GM23248 (cell line): ENCODE data around the gene TEX19. TPM values are rescaled to one million over a fixed set of nuclear protein-coding genes. Genes with fewer than 3 reads are reported as not detected.

ENCODE experiments used
- DNase-seq: peaks from one replicate; pipeline ENCODE4 v3.0.0-alpha.2; 2015
- H2AFZ ChIP-seq: fragments of 200-600 bp; sonication (generic); 2 replicates; pipeline ENCODE4 v1.6.1; 2016; ENCODE audit warnings: antibody characterized with exemption
- H3F3A ChIP-seq: fragments of 200-600 bp; sonication (generic); 2 replicates; pipeline ENCODE4 v1.6.1; 2016; ENCODE audit warnings: mild to moderate bottlenecking, antibody characterized with exemption, mixed run types; ENCODE audit not compliant: insufficient read depth
- H3K27ac ChIP-seq: fragments of 200-600 bp; sonication (generic); 2 replicates; pipeline ENCODE4 v1.5.1; 2016; ENCODE audit warnings: mild to moderate bottlenecking
- H3K27me3 ChIP-seq: fragments of 200-600 bp; sonication (generic); replicated peaks from 2 replicates; pipeline ENCODE4 v1.6.1; 2016; ENCODE audit warnings: mild to moderate bottlenecking; ENCODE audit not compliant: insufficient read depth
- H3K36me3 ChIP-seq: fragments of 200-600 bp; sonication (generic); 2 replicates; pipeline ENCODE4 v1.6.1; 2016; ENCODE audit warnings: low read depth, mild to moderate bottlenecking
- H3K4me1 ChIP-seq: fragments of 200-600 bp; sonication (generic); 2 replicates; pipeline ENCODE4 v1.6.1; 2016; ENCODE audit warnings: mild to moderate bottlenecking; ENCODE audit not compliant: insufficient read depth
- H3K4me2 ChIP-seq: fragments of 200-600 bp; sonication (generic); one replicate; pipeline ENCODE4 v1.6.1; 2016; ENCODE audit warnings: mild to moderate bottlenecking; ENCODE audit not compliant: unreplicated experiment
- H3K4me3 ChIP-seq: fragments of 200-600 bp; sonication (generic); 2 replicates; pipeline ENCODE4 v1.5.1; 2016; ENCODE audit warnings: mild to moderate bottlenecking
- H3K79me2 ChIP-seq: fragments of 200-600 bp; sonication (generic); 2 replicates; pipeline ENCODE4 v1.6.1; 2016; ENCODE audit warnings: mild to moderate bottlenecking; ENCODE audit not compliant: insufficient read depth
- H3K9ac ChIP-seq: fragments of 200-600 bp; sonication (generic); 2 replicates; pipeline ENCODE4 v1.6.1; 2016; ENCODE audit warnings: mild to moderate bottlenecking
- H3K9me2 ChIP-seq: fragments of 200-600 bp; sonication (generic); 2 replicates; pipeline ENCODE4 v1.6.1; 2016; ENCODE audit warnings: mixed run types, mild to moderate bottlenecking, moderate library complexity; ENCODE audit not compliant: insufficient read depth
- H3K9me3 ChIP-seq: fragments of 200-600 bp; sonication (generic); one replicate; pipeline ENCODE4 v1.6.1; 2017; ENCODE audit warnings: low read depth
- H4K20me1 ChIP-seq: fragments of 200-600 bp; sonication (generic); 2 replicates; pipeline ENCODE4 v1.6.0; 2016; ENCODE audit not compliant: insufficient read depth
- EZH2 ChIP-seq: fragments of 200-600 bp; sonication (generic); IDR thresholded peaks from 2 replicates; pipeline ENCODE4 v1.6.1; 2018; ENCODE audit warnings: antibody characterized with exemption, mild to moderate bottlenecking; ENCODE audit not compliant: insufficient read depth, poor library complexity, severe bottlenecking
- EZH2phosphoT487 ChIP-seq: fragments of 200-600 bp; sonication (generic); IDR thresholded peaks from 2 replicates; pipeline ENCODE4 v1.6.1; 2018; ENCODE audit warnings: antibody characterized with exemption, moderate library complexity, mild to moderate bottlenecking, low read depth; ENCODE audit not compliant: insufficient read depth
- WGBS, 2 experiments: methylation state at CpG; one replicate each; pipeline ENCODE4 v1.1.6; 2015 to 2017; ENCODE audit warnings: low lambda C conversion rate in 2 of 2, low coverage in 1 of 2; ENCODE audit errors: missing lambda C conversion rate in 2 of 2; 5-methylcytosine and 5-hydroxymethylcytosine counted together
- in situ Hi-C: fragments of 300-500 bp; cut with MboI; formaldehyde crosslinking; loops from 2 replicates; pipeline ENCODE4 v1.15.0; 2020
- polyA plus RNA-seq: library from polyadenylated mRNA; unstranded; fragments of >200 nt; fragmentation: Nextera tagmentation; extraction: Ambion mirVana; gene quantifications from 2 replicates; pipeline ENCODE4 v1.2.1, GENCODE V29; 2016
- total RNA-seq: library from RNA; depleted of rRNA; stranded (reverse); fragments of >200 nt; shearing (Covaris generic); gene quantifications from 2 replicates; pipeline ENCODE4 v1.2.3, GENCODE V29; 2014

TEX19 gene
- total and polyA plus RNA-seq, 2 experiments from 2014 or later = not detected

DNA sequence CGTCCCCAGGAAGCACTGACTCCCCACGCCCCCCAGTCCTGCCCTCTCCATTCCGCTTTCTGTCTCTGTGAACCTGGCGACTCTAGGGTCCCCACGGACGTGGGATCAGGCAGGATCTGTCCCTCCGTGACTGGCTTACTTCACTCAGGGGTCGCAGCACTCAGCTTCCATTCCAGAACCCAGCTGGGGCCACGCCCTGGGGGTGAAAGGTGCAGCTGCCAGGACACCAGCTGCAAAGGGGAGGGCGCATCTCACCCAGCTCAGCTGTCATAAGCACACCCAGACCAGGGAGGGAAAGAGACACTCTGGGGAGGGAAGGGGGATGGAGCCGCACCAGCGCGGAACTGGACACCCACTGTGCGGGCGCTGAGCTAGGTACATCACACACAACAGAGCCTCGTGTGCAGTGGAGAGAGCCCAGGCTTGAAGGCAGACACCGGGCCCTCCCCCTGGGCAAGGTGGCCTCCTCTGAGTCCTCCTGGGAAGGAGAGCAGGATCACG lies 40.6 kb downstream of the TEX19 start:
- TF ChIP-seq EZH2phosphoT487 = no peak
- no peak for TF ChIP-seq EZH2
- H3K27me3 ChIP-seq = no peaks in the 10 kb centered on the region
- no peaks in the 10 kb centered on the region for H3K9me3 ChIP-seq
- no peak for DNase-seq
- H3K4me3 ChIP-seq = no peak overlapping the region
- no peaks in the 10 kb centered on the region for H3K36me3 ChIP-seq
- WGBS, 2 experiments = 18 to 29% methylated on average over 17 to 18 of the region's 18 CpGs
- H3K4me2 ChIP-seq = peak overlapping the region; percentile 33
- H3K9ac ChIP-seq = peak overlapping the region; percentile 44; the same call in 1 of the 2 replicates
- H3K79me2 ChIP-seq = no peaks in the 10 kb centered on the region
- H4K20me1 ChIP-seq = no peaks in the 10 kb centered on the region
- no peak overlapping the region for H2AFZ ChIP-seq
- no peaks in the 10 kb centered on the region for H3K9me2 ChIP-seq
- peaks cover 22% of the 10 kb centered on the region for H3F3A ChIP-seq
- in situ Hi-C loops = no loop called here
- peak overlapping the region; percentile 49 for H3K27ac ChIP-seq
- H3K4me1 ChIP-seq = peaks cover 23% of the 10 kb centered on the region

DNA sequence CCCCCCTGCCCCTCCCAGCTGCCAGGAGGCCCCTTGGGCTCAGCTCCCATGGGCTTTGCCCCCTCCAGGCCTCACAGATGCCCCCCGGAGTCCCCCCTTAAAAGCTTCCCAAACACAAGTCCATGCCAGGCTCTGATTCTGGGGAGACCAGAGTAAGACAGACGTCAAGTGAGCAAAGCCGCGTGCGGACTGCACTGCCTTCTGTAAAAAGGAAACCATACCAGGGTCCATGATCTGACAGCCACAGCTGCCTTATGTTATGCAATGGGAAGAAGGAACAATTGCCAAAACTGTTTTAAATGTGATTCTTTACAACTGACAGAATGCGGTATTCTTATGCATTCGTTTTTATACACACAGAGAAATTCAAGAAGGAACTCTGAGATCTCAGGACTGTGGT lies 41.2 kb downstream of the TEX19 start:
- H3K4me2 ChIP-seq = no peak overlapping the region

DNA sequence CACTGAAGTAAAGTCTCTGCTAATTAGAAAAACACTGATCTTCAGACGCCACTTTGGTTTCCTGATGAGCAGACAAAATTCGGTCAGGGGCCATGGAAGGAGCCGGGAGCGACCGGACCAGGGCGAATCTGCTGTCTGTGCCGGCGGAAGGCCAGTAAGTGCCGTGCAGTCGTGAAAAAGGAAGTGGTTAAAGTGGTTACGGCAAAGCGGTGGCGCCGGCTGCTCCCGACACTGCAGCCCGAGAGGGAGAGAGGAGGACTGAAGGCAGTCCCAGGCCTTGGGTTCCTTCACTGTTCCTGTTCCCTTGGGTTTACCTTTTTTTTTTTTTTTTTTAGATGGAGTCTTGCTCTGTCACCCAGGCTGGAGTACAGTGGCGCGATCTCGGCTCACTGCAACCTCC lies 41.8 kb downstream of the TEX19 start:
- Histone ChIP-seq H3K79me2 (no peaks in the 10 kb centered on the region), H3K9me3 (no peaks in the 10 kb centered on the region), H3K9ac (no peak overlapping the region), H3F3A (peaks cover 22% of the 10 kb centered on the region), H3K27me3 (no peaks in the 10 kb centered on the region), H3K4me3 (no peak overlapping the region), H3K27ac (no peak overlapping the region), H3K4me2 (no peak overlapping the region), H3K36me3 (no peaks in the 10 kb centered on the region), H3K9me2 (no peaks in the 10 kb centered on the region), H2AFZ (no peak overlapping the region), H4K20me1 (no peaks in the 10 kb centered on the region), H3K4me1 (peaks cover 23% of the 10 kb centered on the region)
- WGBS, 2 experiments = 97% methylated on average over 19 of the region's 19 CpGs
- TF ChIP-seq EZH2phosphoT487 (no peak), EZH2 (no peak)
- in situ Hi-C loops = no loop called here
- no peak for DNase-seq

More for the DNA sequence above, 41.2 kb downstream of the TEX19 start:
- no peak for TF ChIP-seq EZH2
- TF ChIP-seq EZH2phosphoT487 = no peak
- no peaks in the 10 kb centered on the region for H3K36me3 ChIP-seq
- H3K9me3 ChIP-seq = no peaks in the 10 kb centered on the region
- no peaks in the 10 kb centered on the region for H3K27me3 ChIP-seq
- no peaks in the 10 kb centered on the region for H3K79me2 ChIP-seq
- H3K27ac ChIP-seq = no peak overlapping the region
- H2AFZ ChIP-seq = no peak overlapping the region
- H3K4me1 ChIP-seq = peaks cover 23% of the 10 kb centered on the region
- H3K9me2 ChIP-seq = no peaks in the 10 kb centered on the region
- 72 to 73% methylated on average over 7 of the region's 7 CpGs for WGBS, 2 experiments
- no peak for DNase-seq
- H4K20me1 ChIP-seq = no peaks in the 10 kb centered on the region
- H3K4me3 ChIP-seq = no peak overlapping the region
- in situ Hi-C loops = no loop called here
- peaks cover 22% of the 10 kb centered on the region for H3F3A ChIP-seq
- H3K9ac ChIP-seq = no peak overlapping the region

DNA sequence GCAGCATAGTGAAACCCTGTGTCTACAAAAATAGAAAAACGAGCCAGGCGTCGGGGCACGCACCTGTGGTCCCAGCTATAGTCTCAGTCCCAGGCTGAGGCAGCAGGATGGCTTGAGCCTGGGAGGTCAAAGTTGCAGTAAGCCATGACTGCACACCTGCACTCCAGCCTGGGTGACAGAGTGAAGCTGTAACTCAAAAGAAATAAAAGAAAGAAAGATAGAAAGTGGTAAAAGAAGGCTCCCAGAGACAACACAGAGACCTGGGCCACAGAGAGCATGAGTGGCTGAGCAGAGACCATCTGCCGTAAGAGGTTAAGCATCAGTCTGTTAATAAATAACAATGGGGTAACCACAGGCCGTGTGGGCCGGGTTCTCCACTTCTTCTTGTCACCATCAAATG lies 43.8 kb downstream of the TEX19 start:
- no peaks in the 10 kb centered on the region for H3K9me2 ChIP-seq
- peaks cover 13% of the 10 kb centered on the region for H3K4me1 ChIP-seq
- peaks cover 18% of the 10 kb centered on the region for H3F3A ChIP-seq
- H3K36me3 ChIP-seq = no peaks in the 10 kb centered on the region
- H3K9me3 ChIP-seq = no peaks in the 10 kb centered on the region
- DNase-seq = no peak
- H3K9ac ChIP-seq = no peak overlapping the region
- no peak for TF ChIP-seq EZH2phosphoT487
- TF ChIP-seq EZH2 = no peak
- H2AFZ ChIP-seq = no peak overlapping the region
- WGBS, 2 experiments = 89 to 92% methylated on average over 7 of the region's 7 CpGs
- no peaks in the 10 kb centered on the region for H3K79me2 ChIP-seq
- H3K4me3 ChIP-seq = no peak overlapping the region
- H4K20me1 ChIP-seq = no peaks in the 10 kb centered on the region
- no peak overlapping the region for H3K27ac ChIP-seq
- H3K27me3 ChIP-seq = no peaks in the 10 kb centered on the region
- in situ Hi-C loops = no loop called here
- no peak overlapping the region for H3K4me2 ChIP-seq
